Activated CD8-positive, alpha-beta T cell treated with anti-CD3 and anti-CD28 coated beads for 36 hours (primary cell): Measurements from ENCODE around the gene FOXQ1. TPM values are rescaled to one million over a fixed set of nuclear protein-coding genes. Genes with fewer than 3 reads are reported as not detected.

ENCODE experiments used
- ATAC-seq: fragments of 200-7000 bp; cut with Tn5 transposase; one replicate; pipeline ENCODE4 v1.10.0; 2021; ENCODE audit warnings: mild to moderate bottlenecking, moderate library complexity
- CTCF ChIA-PET: fragments of 350-600 bp; sonication (Branson Sonifier 250); formaldehyde crosslinking; loops from one replicate; lab custom pipeline; 2021; ENCODE audit warnings: antibody characterized with exemption; lab: Charles Lee
- POLR2A ChIA-PET: fragments of 350-600 bp; sonication (Branson Sonifier 250); formaldehyde crosslinking; loops from one replicate; lab custom pipeline; 2021; ENCODE audit warnings: antibody characterized with exemption; lab: Charles Lee
- DNase-seq: peaks from one replicate; pipeline ENCODE4 v3.0.0-alpha.2; 2020
- H3K27ac Mint-ChIP-seq: one replicate; pipeline ENCODE4 v1.8.0; 2021; ENCODE audit warnings: mild to moderate bottlenecking, mixed read lengths
- H3K27me3 Mint-ChIP-seq: one replicate; pipeline ENCODE4 v1.8.0; 2021; ENCODE audit warnings: mixed read lengths
- H3K36me3 Mint-ChIP-seq: one replicate; pipeline ENCODE4 v1.8.0; 2021; ENCODE audit warnings: low read depth, mixed read lengths
- H3K4me1 Mint-ChIP-seq: one replicate; pipeline ENCODE4 v1.8.0; 2021; ENCODE audit warnings: low read depth, mixed read lengths
- H3K4me3 Mint-ChIP-seq: one replicate; pipeline ENCODE4 v1.8.0; 2021; ENCODE audit warnings: mild to moderate bottlenecking, moderate library complexity, mixed read lengths
- H3K9me3 Mint-ChIP-seq: one replicate; pipeline ENCODE4 v1.8.0; 2021; ENCODE audit warnings: mixed read lengths
- CTCF ChIP-seq: fragments of 200-600 bp; IDR thresholded peaks from one replicate; pipeline ENCODE4 v1.8.0; 2022; ENCODE audit warnings: antibody characterized with exemption, mild to moderate bottlenecking
- intact Hi-C: fragments of 100-400 bp; cut with micrococcal nuclease; formaldehyde crosslinking; loops from one replicate; pipeline ENCODE4 v1.10.0; 2022
- total RNA-seq, 2 experiments: library from RNA; stranded (reverse); gene quantifications; one replicate each; pipeline ENCODE4 v1.2.3, GENCODE V29; 2021

FOXQ1 gene
- total RNA-seq, 2 experiments from 2014 or later: not detected

- Mint-ChIP-seq H3K4me1 (no peaks in the 10 kb centered on the region), H3K9me3 (no peaks in the 10 kb centered on the region), H3K27me3 (peaks cover 8% of the 10 kb centered on the region), H3K36me3 (no peaks in the 10 kb centered on the region), H3K27ac (no peak overlapping the region), H3K4me3 (no peak overlapping the region)
- no peak for DNase-seq
- ChIA-PET POLR2A (no interaction called here), CTCF (no interaction called here)
- TF ChIP-seq CTCF: no peak
- ATAC-seq: no peak
- intact Hi-C loops: no loop called here
Measured at GRCh38 chr6:1264619-1265445, 47.1 kb upstream of the FOXQ1 start.

GRCh38 chr6:1266686-1267056, 45.2 kb upstream of the FOXQ1 start:
- Mint-ChIP-seq H3K9me3 (no peaks in the 10 kb centered on the region), H3K36me3 (no peaks in the 10 kb centered on the region), H3K27me3 (peaks cover 8% of the 10 kb centered on the region), H3K4me3 (no peak overlapping the region), H3K27ac (no peak overlapping the region), H3K4me1 (no peaks in the 10 kb centered on the region)
- POLR2A ChIA-PET: no interaction called here
- TF ChIP-seq CTCF: no peak
- CTCF ChIA-PET: no interaction called here
- intact Hi-C loops: no loop called here
- DNase-seq (no peak), ATAC-seq (no peak)

GRCh38 chr6:1267057-1267732, 44.7 kb upstream of the FOXQ1 start:
- Mint-ChIP-seq H3K4me1 (no peaks in the 10 kb centered on the region), H3K36me3 (no peaks in the 10 kb centered on the region), H3K9me3 (peaks cover 1% of the 10 kb centered on the region), H3K4me3 (no peak overlapping the region), H3K27ac (no peak overlapping the region), H3K27me3 (peaks cover 8% of the 10 kb centered on the region)
- DNase-seq (no peak), ATAC-seq (no peak)
- CTCF ChIA-PET: no interaction called here
- TF ChIP-seq CTCF: no peak
- intact Hi-C loops: no loop called here
- POLR2A ChIA-PET: no interaction called here

GRCh38 chr6:1267790-1268762, 43.8 kb upstream of the FOXQ1 start:
- no peak for ATAC-seq
- CTCF ChIA-PET: no interaction called here
- Mint-ChIP-seq H3K4me1 (no peaks in the 10 kb centered on the region), H3K36me3 (no peaks in the 10 kb centered on the region), H3K4me3 (no peak overlapping the region), H3K9me3 (peaks cover 6% of the 10 kb centered on the region), H3K27me3 (peaks cover 11% of the 10 kb centered on the region), H3K27ac (no peak overlapping the region)
- DNase-seq: no peak
- TF ChIP-seq CTCF: no peak
- POLR2A ChIA-PET: no interaction called here
- intact Hi-C loops: no loop called here
